PC-9 (cell line): Measurements from ENCODE around the gene MYH7.

ENCODE experiments used
- CTCF ChIP-seq: fragments of 200-600 bp; sonication (generic); conservative IDR thresholded peaks from 2 replicates; pipeline ENCODE4 v1.6.1; 2017; ENCODE audit warnings: mixed run types, antibody characterized with exemption, mild to moderate bottlenecking, moderate library complexity
- EZH2 ChIP-seq: fragments of 200-600 bp; sonication (generic); IDR thresholded peaks from 2 replicates; pipeline ENCODE4 v1.8.0; 2017; ENCODE audit warnings: antibody characterized with exemption, low read depth

GRCh38 chr14:23413681-23414080 lies 21.8 kb downstream of the MYH7 start:
- TF ChIP-seq CTCF (no peak), EZH2 (no peak)
